Renal cortical epithelial cell (primary cell): ENCODE results near the gene METTL8. TPM values are rescaled to one million over a fixed set of nuclear protein-coding genes. Genes with fewer than 3 reads are reported as not detected.

Source experiments
- total RNA-seq: library from RNA; depleted of rRNA; stranded (reverse); fragments of >200 nt; gene quantifications from 2 replicates; pipeline ENCODE4 v1.2.3, GENCODE V29; 2014

METTL8 gene
- total RNA-seq, 1 donor from 2014 or later, result 37.3 TPM

Other genes with a start within 250 kb of the METTL8 start
- gene DCAF17, start 236 bp upstream of the METTL8 start, total RNA-seq, result 25.0 and 29.2 TPM in 2 replicates
- 13.9 and 63.1 TPM in 2 replicates for gene CYBRD1, start 88.5 kb upstream of the METTL8 start, total RNA-seq